GM21825 (cell line): Measurements from ENCODE around the gene CYP26B1.

Experiments
- ATAC-seq: cut with Tn5 transposase; IDR thresholded peaks from one replicate; pipeline ENCODE4 v1.9.1; 2021; ENCODE audit warnings: mild to moderate bottlenecking, moderate library complexity; ENCODE audit not compliant: unreplicated experiment

The CYP26B1 gene

DNA sequence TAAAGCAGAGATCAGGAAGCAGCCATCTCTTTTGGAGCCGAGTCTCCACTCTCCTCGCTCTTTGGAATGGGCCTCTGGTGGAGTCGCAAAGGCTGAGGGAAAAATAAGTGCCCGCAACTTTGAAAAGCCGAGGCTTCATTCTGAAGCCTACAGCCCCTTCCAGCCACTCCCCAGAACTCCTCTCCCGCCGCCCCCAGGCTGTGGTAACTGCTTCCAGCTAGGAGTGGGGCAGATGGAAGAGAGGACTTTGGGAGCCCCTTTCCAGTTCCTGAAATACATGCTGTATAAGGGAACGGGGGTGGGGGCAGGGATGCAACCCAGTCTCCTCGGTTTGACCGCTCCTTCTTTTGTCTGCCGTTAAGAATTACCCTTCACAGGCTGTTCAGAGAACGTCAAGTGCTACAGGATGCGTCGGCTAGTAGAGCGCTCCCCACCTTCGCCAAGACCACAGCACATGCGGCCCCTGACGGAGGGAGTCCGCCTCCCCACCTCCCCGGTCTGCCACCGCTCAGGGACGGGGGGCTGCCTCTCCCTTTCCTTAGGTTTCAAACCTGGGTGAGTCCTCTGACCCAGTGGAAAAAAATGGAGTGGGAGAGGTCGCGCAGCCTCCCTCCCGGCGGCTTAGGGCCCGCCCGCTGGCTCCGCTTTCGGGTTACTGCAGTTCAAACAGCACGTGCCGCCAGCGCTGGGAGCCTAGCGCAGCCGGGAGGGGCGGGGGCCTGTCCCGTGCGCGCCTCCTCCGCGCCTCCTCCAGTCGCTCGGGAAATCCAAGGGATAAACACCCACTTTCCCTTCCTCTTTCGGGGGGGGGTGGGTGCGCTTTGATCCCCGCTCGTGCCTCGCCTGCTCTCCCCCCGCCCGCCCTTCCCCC, 4.9 kb downstream of the CYP26B1 start:
- no peak for ATAC-seq

DNA sequence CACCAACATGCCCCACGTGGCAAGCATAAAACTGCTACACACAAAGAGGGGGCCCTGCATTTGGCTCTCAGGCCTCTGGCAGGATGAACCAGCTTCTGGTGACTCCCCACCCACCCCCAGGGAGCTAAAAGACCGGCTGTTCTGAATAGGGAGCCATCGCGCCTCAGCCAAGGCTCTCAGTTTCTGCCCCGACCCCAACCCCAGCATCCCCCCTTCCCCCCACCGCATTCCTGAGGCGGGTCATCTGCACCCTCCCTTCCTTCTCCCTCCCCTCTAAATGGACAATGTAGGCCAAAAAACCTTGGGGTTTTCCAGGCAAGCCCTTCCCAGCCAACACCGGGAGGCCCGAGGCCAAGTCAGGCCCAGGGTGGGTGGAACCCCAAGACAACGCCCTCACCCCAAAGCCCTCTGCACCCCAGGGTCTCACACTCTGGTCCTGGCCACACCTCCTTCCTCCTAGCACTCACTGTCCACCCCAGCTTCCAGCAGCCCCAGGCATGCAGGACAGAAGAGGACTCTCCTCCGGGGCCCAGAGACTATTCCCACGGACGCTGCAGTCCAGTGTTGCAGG, 5.7 kb downstream of the CYP26B1 start:
- ATAC-seq, result no peak

DNA sequence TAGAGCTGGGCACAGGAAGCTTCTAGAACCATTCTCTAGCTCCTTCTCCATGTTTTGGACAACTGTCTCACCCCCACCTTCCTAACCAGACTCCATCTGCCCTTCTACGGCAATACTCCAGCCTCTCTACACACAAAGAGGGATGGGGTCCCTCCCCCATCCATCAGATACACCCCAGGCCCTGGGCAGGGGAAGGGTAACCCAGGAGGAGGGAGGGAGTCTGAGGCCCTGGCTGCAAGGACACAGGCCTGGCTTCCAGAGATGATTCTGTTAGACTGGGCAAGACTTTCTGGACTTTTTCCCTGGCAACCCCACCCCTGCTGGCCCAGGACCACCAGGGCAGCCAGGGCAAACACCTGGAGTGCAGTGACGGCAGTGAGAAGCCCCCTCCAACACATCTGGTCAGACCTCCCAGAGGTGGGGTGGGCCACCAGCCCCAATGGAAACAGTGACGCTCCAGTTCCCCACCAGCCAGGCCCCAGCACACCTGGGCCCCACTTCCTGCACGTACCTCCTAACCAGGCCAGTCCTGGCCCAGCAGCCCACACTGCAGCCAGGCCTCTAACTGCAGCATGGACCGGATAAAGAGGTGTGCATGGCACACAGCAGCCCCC, 6.5 kb downstream of the CYP26B1 start:
- ATAC-seq, result no peak

DNA sequence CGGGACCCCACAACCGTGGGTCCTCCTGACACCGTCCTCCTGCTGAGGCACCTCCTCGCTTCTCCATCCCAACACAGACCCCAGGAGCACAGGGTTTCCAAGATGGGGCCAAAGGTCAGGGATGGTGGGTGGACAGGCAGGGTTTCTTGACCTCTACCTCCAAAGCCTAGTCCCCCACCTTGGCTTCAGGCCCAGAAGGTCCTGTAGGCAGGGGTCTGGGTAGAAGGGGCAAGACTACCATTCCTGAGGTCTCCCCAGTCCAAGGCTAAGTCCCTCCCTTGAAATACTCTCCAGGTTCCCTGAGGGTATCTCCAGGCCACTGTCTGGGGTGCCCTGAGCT, 7.1 kb downstream of the CYP26B1 start:
- no peak for ATAC-seq

DNA sequence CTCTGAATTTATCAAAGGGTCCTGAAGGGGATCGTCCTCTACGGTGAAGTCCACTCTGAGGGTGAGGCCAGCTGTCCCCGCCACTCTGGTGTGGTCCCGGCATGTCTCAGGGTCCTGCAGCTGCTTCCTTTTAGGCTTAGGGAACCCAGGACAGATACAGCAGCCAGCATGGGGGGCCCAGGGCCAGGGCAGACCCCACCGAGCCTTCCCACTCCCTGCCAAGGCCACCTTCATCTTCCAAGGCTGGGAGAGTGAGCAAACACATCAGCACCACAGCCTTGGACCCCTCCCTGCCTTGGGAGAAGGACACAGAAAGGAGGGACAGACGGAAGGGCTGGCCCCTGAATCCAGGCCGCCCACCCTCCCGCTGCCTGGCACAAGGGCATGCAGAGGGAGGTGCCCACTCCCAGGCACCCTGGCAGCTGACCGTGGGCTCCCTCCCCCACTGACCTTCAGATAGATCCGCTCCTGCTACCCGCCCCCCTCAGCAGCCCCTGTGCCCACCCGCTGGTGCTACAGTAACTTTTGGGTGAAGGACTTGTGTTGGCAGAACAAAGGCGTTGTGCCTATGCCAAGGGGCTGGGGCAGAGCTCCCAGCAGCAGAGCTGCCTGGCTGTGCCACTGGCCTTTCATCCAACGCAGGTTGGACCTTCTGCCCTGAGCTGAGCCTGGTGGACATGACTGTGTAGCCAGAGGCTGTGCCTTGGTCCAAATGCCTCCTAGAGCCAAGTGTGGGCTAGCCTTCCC, 7.6 kb downstream of the CYP26B1 start:
- ATAC-seq, result no peak

DNA sequence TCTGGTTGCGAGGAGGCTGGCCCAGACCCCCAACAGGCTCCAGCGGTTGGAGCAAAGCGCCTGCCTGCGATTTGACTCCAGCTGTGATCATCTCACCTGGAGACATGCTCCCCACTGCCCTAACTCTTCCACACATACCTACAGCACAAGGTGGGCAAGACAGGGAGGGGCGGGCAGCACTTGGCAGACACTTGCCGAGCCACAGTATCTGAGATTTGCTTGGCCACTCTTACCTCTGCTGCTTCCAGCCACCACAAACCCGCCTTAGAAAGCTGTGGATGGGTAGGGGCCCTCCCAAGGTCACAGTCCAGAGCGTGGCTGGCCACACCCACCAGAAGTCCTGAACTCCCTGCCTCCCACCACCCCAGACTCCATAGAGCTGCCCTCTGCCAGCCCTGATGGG, 8.2 kb downstream of the CYP26B1 start:
- ATAC-seq, result no peak

DNA sequence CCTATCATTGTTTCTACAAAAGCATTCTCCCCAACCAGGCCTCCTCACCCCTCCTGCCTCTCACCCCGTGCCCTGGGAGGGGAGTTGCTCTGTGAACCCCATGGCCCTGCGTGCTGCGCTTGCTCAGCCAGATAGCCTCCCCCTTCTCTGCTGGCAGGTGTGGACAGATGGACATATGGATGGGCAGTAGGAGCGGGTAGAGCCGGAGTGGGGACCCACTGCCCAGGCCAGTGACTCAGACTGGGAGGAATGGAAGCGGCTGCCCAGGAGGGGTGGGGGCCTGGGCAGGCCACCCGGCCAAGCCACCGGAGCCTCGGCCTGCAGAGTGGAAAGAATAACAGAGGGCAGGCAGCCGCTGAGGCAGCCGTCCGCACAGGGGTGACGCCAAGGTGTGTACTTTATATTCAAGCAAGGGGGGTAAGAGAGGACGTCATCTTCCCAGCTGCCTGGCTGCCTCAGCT, 8.7 kb downstream of the CYP26B1 start:
- no peak for ATAC-seq

DNA sequence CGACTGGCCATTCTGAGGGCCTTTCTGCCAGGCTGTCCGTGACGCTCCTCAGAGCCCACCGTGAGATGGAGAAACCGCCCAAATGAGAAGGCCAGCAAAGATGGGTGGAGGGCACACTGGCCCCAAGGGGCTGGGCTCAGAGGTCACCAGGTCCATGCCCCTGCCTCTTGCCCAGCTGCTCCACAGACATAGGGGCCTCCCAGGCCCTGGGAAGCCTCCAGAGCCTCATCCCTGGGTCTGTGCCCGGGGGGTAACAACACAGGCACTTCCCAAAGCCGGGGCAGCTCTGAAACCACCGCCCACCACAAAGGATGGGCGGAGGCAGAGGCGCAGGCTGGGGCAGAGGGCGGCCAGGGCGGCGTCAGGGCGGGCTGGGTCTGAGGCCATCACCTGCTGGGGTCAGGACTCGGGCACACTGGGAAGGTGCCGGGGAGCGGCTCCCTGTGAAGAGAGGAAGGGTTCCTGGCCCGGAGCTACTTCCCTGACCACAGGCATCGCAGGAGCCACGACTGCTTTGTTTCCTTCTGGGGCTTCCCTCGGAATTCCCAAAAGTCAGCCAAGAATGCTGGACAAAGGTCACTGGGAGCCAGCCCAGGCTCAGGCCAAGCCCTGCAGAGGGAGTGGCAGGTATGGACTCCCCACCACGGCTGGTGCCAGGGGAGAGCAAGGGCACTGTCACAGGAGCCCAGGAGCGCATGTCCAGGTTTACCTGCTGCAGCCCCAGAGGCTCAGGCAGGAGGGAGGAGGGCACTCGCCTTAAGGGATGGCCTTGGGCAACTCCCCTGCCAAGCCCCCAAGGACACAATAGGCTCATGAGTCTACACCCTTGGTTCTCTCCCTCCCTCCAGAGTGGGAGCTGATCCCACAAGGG, 9.4 kb downstream of the CYP26B1 start:
- no peak for ATAC-seq

DNA sequence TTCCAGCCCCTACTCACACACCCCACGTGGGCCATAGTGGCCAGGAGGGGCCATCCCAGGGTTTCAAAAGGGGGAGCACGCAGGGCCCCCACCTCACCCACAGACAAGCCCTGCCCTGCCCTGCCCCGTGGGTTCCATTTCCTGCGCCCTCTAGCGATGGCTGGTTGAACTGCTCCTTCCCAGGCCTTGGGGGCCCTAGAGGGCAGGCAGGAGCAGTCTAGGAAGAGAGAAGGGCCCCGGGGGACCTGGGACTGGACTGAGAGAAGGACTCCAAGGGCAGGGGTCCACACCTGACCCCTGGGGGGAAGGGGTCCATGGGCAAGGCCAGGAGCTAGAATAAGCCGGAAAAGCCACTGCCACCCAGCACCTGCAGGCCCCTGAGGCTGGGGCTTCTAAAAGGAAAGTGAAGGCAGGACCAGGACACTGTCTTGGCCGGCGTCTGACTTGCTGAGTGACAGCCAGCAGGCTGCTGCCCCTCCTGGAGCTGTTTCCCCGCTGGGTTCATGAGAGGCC, 10.1 kb downstream of the CYP26B1 start:
- ATAC-seq, result peak; percentile 74

DNA sequence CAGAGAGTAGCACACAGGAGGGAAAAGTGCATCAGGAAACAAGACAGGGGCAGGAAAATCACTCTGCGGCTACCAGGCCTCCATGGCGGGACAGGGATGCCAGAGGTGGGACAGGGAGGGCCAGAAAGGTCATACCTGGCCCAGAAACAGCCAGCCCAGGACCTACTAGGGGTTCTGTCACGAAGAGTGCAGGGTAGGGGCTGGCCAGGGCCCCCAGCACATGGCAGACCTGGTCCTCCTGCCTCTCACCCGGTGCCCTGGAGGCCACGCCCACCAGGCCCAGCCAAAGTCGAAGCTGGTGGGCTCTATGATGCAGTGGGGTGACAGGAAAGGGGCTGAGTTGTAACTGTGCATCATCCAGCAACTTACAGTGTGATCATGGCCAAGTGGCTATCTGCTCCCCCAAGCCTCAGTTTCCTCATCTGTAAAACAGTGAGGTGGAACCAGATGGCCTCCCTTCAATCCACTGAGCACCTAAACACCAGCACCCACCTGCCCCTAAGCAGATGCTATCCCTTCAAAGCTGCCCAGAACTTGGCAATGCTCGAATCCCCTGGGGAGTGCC, 10.6 kb downstream of the CYP26B1 start:
- ATAC-seq, result no peak

DNA sequence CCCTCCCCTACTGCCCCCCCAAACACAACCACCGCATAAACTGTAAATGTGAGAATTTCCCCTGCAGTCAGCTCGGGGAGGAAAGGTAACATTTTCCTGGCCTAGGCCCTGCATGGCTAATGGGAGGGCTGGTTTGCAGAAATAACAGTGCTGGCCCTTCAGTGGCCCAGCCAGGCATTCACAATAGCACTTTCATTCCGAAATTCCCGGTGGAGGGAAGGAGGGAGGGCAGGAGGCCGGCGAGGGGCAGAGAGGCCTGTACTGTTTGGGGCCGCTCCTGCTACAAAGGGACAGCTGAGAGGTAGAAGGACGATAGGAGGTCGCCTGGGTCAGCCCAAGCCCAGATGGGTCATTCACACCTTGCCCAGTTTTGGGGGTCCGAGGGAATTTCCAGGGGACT, 11.3 kb downstream of the CYP26B1 start:
- ATAC-seq, result no peak

DNA sequence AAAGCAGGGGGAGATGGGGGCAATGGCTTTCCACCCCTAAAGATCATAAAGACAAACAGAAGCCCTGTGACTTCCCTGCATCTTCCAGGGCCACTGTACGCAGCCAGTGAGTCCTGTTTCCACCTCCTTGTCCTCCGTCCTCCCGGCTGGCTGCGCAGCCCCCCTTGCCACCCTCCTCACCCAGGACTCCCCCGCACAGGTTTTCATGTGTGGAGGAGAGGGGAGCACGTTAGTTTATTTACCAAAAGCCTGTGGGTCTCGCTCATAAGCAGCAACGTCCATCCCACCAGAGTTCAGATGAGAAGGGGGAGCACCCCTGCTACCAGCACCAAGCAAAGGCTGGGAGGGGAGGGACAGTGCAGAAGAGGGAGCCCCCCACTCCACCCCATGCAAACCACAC, 11.7 kb downstream of the CYP26B1 start:
- ATAC-seq, result no peak

DNA sequence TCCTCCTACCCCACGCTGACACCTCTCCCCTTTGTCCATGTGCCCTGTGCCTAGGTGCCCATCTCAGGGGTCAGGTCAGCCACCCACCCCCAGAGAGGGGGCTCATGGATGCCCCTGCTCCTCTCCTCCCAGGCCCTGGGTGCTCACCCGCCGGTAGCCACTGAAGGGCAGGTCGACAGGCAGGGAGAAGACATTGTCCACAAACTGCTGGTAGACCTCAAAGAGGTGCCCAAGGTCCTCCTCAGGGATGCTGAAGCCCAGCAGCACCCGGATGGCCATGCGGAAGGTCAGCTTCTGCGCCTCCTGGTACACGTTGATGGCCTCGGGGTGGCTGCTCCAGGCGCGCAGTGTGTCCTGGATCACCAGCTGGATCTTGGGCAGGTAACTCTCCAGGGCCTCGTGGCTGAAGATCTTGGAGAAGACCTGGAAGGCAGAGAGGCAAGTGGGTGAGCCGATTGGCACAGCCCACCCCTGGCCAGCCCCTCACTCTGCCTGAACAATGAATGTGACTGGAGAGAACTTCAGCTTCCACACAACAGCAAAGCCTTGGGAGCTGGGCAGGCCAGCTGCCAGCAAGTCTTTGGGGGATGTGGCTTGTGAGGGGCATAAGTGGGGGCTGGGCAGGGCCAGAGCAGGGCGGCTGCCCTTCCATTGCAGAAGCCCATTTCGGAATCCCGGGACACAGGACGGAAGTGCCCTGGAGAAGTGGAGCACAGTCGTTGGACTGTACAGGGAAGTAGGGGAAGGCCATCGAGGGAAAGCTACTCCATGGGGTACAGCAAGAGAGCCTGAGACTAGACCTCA, 12.5 kb downstream of the CYP26B1 start:
- no peak for ATAC-seq

DNA sequence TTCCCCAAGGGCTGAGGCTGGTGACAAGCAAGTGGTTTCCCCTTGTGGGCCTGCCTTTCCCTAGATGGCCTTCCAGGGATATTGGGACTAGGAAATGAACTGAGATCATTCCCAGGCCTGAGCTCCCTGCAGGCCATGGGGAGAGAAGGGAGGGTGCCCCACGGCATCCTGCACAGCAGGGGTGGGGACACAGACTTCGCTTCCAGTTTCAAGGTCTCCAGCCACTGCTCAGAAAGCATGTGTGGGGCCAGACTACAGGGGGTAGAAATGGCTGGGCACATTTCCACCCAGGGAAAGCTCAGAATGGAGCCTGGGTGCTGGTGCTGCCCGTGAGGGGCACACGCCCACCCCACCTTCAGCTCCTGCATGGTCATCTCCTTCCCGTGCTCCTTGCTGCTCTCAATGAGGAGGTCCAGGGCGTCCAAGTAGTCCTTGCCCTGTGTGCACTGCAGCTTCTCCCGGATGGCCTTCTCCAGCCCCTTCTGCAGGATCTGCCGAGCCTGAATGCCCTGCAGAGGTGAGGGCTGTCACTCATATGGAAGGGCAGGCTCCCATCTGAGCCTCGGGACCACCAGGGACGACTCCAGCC, 13.2 kb downstream of the CYP26B1 start:
- no peak for ATAC-seq

DNA sequence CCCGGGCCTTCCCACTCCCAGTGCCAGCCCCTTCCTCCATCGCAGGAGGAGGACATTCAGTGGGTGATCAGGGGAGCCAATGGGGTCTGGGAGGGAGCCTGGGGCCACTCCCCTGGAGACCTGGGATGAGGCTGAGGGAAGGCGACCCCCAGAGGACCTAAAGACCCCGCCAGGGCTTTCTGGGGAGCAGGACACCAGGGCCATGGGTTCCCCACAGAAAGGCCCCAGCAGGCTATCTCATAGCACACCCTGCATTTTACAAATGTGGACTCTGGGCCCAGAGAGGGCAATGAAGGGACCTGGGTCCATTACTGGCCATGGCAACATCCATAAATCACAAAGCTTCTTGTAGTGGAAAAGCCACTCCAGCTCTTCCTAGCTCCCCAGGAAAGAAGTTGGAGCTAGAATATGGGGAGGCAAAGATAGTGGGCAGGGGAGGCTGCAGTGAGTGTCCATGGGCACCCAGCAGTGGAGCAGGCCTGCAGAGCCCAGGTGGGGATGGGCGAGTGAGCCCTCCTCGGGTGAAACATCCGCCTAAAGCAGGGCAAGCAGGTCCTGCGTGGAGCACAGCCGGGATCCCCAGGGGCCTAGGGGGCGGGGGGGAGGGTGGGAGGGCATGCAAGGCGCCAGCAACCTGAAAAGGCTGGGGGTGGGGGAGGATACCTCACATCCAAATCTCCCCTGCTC, 13.8 kb downstream of the CYP26B1 start:
- no peak for ATAC-seq

DNA sequence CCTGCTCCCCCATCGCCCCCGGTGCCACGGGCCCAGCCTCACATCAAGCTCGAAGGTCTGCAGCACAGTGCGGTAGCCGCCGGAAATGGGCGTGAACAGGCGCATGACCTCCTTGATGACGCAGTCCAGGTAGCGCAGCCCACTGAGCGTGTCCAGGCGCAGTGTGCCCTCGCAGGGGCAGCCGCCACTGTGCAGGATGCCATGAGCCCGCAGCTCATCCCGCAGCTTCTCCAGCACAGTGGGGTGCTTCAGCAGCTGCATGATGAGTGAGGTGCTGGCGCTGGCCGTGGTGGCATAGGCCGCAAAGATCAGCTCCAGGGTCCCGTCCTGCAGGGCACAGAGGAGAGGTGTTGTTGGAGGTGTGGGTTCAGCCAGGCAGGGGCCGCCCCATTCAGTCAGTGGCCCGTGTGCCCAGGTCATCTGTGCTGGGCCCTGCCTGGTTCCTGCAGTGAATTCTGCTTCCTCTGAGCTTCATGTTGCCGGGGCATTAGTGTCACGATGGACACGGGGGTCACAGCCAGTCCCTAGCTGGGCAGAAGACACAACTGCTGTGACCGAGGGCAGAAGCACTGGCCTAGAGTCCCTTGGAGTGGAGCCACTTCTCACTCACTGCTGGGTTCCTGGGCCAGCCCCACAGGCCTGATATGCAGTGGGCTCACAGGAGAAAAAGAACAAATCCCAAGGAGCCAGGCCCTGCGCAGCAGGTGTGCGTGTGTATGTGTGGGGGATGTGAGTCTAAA, 14.5 kb downstream of the CYP26B1 start:
- no peak for ATAC-seq
